KMS-11 (cell line): ENCODE data around the gene MMAA.
"Not testable (repeated sequence)": the region's sequence is repeated elsewhere in the genome, so short reads cannot be mapped to it uniquely, and the experiment has no call there.

Source experiments
- H2AFZ ChIP-seq: fragments of 200-600 bp; sonication (generic); 2 replicates; pipeline ENCODE4 v1.6.1; 2016; ENCODE audit warnings: antibody characterized with exemption, mixed run types, low read depth
- H3K27ac ChIP-seq: fragments of 200-600 bp; sonication (generic); 2 replicates; pipeline ENCODE4 v1.6.1; 2016; ENCODE audit warnings: mild to moderate bottlenecking, mixed run types
- H3K27me3 ChIP-seq: fragments of 200-600 bp; sonication (generic); 2 replicates; pipeline ENCODE4 v1.6.1; 2017; ENCODE audit warnings: mild to moderate bottlenecking, low read depth, mixed run types, moderate library complexity; ENCODE audit not compliant: insufficient read depth
- H3K36me3 ChIP-seq: fragments of 200-600 bp; sonication (generic); 2 replicates; pipeline ENCODE4 v1.6.1; 2017; ENCODE audit warnings: mild to moderate bottlenecking, mixed run types; ENCODE audit not compliant: insufficient read depth
- H3K4me1 ChIP-seq: fragments of 200-600 bp; sonication (generic); 2 replicates; pipeline ENCODE4 v1.6.1; 2016; ENCODE audit warnings: mild to moderate bottlenecking, low read depth, mixed run types; ENCODE audit not compliant: poor library complexity, severe bottlenecking
- H3K4me2 ChIP-seq: fragments of 200-600 bp; sonication (generic); 2 replicates; pipeline ENCODE4 v1.7.0; 2016; ENCODE audit warnings: mild to moderate bottlenecking, mixed run types
- H3K4me3 ChIP-seq: fragments of 200-600 bp; sonication (generic); IDR thresholded peaks from 2 replicates; pipeline ENCODE4 v1.6.1; 2017; ENCODE audit warnings: low read depth, low read length, mixed read lengths; ENCODE audit not compliant: insufficient read depth
- H3K79me2 ChIP-seq: fragments of 200-600 bp; sonication (generic); 2 replicates; pipeline ENCODE4 v1.6.1; 2016; ENCODE audit warnings: low read depth, mixed run types; ENCODE audit not compliant: insufficient read depth
- H3K9ac ChIP-seq: fragments of 200-600 bp; sonication (generic); 2 replicates; pipeline ENCODE4 v1.6.1; 2016; ENCODE audit warnings: mild to moderate bottlenecking, mixed run types
- H4K20me1 ChIP-seq: fragments of 200-600 bp; sonication (generic); 2 replicates; pipeline ENCODE4 v1.6.1; 2016; ENCODE audit warnings: mild to moderate bottlenecking, mixed run types; ENCODE audit not compliant: insufficient read depth
- TF ChIP-seq, protein P1 (sequence below): fragments of 200-600 bp; sonication (generic); conservative IDR thresholded peaks from 2 replicates; pipeline ENCODE4 v1.6.1; 2017; ENCODE audit warnings: low read depth, mild to moderate bottlenecking, antibody characterized with exemption, low read length, moderate library complexity, mixed read lengths

The MMAA gene

DNA sequence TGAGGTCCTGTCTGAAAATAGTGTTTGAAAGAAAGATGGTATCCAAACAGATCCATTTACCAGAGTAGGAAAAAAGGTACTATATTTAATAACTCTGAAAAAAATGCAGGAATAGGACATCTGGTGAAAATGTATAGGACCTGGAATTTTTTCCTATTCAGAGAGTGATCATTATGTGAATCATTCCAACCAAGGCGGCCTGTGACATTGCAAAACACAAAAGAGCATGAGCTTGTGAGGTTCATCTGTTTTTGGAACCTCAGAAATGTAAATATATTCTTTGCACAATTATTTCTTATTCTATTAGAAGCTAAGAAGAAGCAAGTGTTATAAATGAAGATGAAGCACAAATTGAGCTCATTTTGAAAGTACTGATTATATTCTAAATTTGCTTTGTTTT is 62.8 kb downstream of the MMAA start:
- no peaks in the 10 kb centered on the region for H3K36me3 ChIP-seq
- no peak overlapping the region for H3K4me2 ChIP-seq
- H3K79me2 ChIP-seq, result no peaks in the 10 kb centered on the region
- no peak overlapping the region for H3K27ac ChIP-seq
- TF ChIP-seq, protein P1, sequence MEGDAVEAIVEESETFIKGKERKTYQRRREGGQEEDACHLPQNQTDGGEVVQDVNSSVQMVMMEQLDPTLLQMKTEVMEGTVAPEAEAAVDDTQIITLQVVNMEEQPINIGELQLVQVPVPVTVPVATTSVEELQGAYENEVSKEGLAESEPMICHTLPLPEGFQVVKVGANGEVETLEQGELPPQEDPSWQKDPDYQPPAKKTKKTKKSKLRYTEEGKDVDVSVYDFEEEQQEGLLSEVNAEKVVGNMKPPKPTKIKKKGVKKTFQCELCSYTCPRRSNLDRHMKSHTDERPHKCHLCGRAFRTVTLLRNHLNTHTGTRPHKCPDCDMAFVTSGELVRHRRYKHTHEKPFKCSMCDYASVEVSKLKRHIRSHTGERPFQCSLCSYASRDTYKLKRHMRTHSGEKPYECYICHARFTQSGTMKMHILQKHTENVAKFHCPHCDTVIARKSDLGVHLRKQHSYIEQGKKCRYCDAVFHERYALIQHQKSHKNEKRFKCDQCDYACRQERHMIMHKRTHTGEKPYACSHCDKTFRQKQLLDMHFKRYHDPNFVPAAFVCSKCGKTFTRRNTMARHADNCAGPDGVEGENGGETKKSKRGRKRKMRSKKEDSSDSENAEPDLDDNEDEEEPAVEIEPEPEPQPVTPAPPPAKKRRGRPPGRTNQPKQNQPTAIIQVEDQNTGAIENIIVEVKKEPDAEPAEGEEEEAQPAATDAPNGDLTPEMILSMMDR, result no peak
- no peaks in the 10 kb centered on the region for H3K27me3 ChIP-seq
- no peaks in the 10 kb centered on the region for H4K20me1 ChIP-seq
- no peak overlapping the region for H3K9ac ChIP-seq
- H3K4me1 ChIP-seq, result no peaks in the 10 kb centered on the region
- no peak overlapping the region for H3K4me3 ChIP-seq
- no peak overlapping the region for H2AFZ ChIP-seq

DNA sequence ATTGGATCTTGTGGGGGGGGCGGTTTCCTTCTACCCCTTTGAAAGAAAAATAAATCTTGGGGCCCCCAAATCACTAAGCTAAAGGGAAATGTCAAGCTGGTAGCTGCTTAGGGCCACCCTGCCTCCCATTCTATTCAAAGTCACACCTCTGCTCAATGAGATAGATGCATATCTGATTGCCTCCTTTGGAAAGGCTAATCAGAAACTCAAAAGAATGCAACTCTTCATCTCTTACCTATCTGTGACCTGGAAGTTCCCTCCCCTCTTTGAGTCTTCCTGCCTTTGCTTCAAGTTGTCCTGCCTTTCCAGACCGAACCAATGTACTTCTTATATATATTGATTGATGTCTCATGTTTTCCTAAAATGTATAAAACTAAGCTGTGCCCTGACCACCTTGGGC is 67.8 kb downstream of the MMAA start:
- no peak overlapping the region for H3K4me2 ChIP-seq
- H3K36me3 ChIP-seq, result no peaks in the 10 kb centered on the region
- TF ChIP-seq, protein P1, result no peak
- H4K20me1 ChIP-seq, result no peaks in the 10 kb centered on the region
- no peak overlapping the region for H3K27ac ChIP-seq
- H3K4me1 ChIP-seq, result no peaks in the 10 kb centered on the region
- no peaks in the 10 kb centered on the region for H3K27me3 ChIP-seq
- no peaks in the 10 kb centered on the region for H3K79me2 ChIP-seq
- no peak overlapping the region for H3K9ac ChIP-seq
- H3K4me3 ChIP-seq, result no peak overlapping the region
- H2AFZ ChIP-seq, result no peak overlapping the region

DNA sequence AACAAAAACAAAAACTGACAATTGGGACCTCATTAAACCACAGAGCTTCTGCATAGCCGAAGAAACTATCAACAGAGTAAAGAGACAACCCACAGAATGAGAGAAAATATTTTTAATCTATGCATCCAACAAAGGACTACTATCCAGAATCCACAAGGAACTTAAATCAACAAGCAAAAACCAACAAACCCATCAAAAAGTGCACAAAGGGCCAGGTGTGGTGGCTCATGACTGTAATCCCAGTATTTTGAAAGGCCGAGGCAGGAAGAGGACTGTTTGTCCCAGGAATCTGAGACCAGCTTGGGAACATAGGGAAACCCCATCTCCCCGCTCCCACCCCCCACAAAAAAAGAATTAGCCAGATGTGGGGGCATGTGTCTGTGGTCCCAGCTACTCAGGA is 71.4 kb downstream of the MMAA start:
- Histone ChIP-seq H3K4me2 (no peak overlapping the region), H3K4me3 (no peak overlapping the region), H3K36me3 (no peaks in the 10 kb centered on the region), H2AFZ (no peak overlapping the region), H4K20me1 (no peaks in the 10 kb centered on the region), H3K27ac (no peak overlapping the region), H3K9ac (no peak overlapping the region), H3K4me1 (no peaks in the 10 kb centered on the region), H3K79me2 (no peaks in the 10 kb centered on the region), H3K27me3 (no peaks in the 10 kb centered on the region)
- TF ChIP-seq, protein P1, result no peak

DNA sequence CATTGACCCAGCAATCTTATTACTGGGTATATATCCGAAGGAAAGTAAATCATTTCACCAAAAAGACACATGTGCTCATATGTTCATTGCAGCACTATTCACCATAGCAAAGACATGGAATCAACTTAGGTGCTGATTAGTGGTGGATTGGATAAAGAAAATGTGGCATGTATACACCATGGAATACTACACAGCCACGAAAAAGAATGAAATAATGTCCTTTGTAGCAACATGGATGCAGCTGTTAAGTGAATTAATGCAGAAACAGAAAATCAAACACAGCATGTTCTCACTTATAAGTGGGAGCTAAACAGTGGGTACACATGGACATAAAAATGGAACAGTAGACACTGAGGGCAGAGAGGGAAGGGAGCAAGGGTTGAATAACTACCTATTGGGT is 72.2 kb downstream of the MMAA start:
- not testable (repeated sequence) for H3K4me2 ChIP-seq, H4K20me1 ChIP-seq, H3K79me2 ChIP-seq, H3K27ac ChIP-seq, H3K4me3 ChIP-seq, H3K9ac ChIP-seq, H3K27me3 ChIP-seq, H3K36me3 ChIP-seq, H3K4me1 ChIP-seq, H2AFZ ChIP-seq

DNA sequence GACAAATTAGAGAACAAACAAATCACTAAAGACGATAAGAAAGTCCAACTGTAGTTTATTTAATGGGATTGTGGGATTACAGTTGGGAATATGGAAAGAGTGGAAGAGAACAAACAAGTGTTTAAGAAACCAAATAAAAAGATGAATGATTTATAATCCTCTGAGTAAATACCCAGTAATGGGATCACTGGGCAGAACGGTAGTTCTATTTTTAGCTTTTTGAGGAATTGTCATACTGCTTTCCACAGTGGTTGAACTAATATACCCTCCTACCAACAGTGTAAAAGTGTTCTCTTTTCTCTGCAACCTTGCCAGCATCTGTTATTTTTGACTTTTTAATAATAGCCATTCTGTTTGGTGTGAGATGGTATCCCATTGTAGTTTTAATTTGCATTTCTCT is 75.7 kb downstream of the MMAA start:
- Histone ChIP-seq H3K4me3 (no peak overlapping the region), H3K79me2 (no peaks in the 10 kb centered on the region), H3K4me2 (no peak overlapping the region)

More for the DNA sequence above, 75.7 kb downstream of the MMAA start:
- Histone ChIP-seq H2AFZ (no peak overlapping the region), H3K36me3 (no peaks in the 10 kb centered on the region), H3K27me3 (no peaks in the 10 kb centered on the region), H3K27ac (no peak overlapping the region), H3K4me1 (no peaks in the 10 kb centered on the region), H4K20me1 (no peaks in the 10 kb centered on the region), H3K9ac (no peak overlapping the region)
- TF ChIP-seq, protein P1, result no peak
